ENCODE data around the gene SENP5. TPM values are rescaled to one million over a fixed set of nuclear protein-coding genes. Genes with fewer than 3 reads are reported as not detected.
A peak's percentile ranks its signal among the peaks of the same experiment; 100 is the strongest.
"Not testable (repeated sequence)": the region's sequence is repeated elsewhere in the genome, so short reads cannot be mapped to it uniquely, and the experiment has no call there.

The SENP5 gene
- total RNA-seq, result 19.6 TPM
- long read RNA-seq, full-length matches to known transcripts, result 3 of 7 reads
- long read RNA-seq, partial matches to known transcripts, result 0 of 7 reads
- long read RNA-seq, other reads (novel, unspliced or antisense), result 4 of 7 reads

DNA sequence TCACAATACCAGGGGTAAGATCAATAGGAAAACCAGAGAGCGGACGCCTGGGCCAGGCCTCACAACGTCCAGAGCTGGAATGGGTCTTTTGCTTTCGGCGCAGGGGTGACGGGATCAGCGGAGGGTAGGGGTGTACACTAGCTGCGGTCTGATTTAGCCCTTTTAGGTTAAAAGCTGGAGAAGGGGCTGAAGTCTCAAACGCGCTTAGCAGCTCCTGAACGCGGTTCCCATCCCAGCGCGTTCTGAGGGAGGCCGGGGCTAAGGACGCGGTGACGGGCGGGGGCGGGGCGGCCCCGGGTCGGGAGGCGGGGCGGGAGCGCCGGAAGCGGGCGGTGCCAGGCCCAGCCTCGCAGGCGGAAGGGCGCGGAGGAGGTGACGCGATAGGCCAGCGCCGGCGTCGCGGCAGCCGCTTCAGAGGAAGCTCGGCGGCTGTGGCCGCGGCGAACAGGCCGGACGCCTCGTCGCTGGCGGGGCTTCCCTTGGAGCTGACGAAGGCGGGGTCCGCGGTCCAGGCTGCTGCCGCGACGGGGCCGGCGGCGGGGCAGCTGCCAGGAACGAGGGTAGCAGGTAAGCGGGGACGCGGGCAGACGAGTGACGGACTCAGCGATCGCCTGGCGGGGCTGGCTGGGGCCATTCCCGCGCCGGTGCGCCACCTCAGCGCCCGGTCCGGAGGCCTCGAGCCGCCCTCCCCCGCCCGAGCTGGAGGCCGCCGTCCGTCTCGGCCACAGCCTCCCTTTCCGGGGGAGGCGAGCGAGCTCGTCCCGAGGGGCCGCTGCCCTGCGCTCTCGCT, at the start of gene SENP5:
TSS of gene SENP5 (plus strand) at position 414 of the 790 bp plus-strand sequence. CDS start 17,262 bp downstream, outside the sequence.
- intact Hi-C loops (cut with micrococcal nuclease), result loop anchor here (10.0 kb wide), 1 partner anchor 77 kb away; the partner anchor contains the start of gene NCBP2
- DNase-seq (peak; percentile 96), ATAC-seq (peak; percentile 100)

DNA sequence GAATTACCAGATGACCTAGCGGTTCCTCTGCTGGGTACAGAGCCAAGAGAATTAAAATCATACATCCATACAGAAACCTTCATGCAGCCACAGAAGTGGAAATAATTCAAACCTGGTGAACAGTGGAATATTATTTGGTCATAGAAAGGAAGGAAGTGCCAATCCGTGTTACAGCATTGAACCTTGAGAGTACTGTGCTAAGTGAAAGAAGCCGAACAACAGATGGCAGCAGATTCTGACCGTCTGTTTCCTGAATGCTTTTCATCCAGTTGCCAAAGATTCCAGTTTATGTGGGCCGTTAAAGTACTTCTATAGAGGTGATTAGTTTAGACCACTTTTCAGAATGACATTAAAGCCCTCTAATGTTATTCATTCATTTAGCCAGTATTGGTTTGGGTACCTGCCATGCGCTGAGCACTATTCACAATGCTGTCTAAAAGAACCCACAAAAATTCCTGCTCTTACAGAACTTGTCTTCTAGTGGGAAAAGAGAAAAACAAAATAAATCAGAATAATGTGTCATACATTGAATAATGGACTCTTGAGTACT, 45.8 kb upstream of the SENP5 start:
- DNase-seq, result no peak
- intact Hi-C loops (cut with micrococcal nuclease), result no loop called here
- no peak for ATAC-seq

- DNase-seq; intact Hi-C loops (cut with micrococcal nuclease); ATAC-seq: not testable (repeated sequence)
Observed at GRCh38 chr3:196829651-196830050, 38.1 kb upstream of the SENP5 start.

DNA sequence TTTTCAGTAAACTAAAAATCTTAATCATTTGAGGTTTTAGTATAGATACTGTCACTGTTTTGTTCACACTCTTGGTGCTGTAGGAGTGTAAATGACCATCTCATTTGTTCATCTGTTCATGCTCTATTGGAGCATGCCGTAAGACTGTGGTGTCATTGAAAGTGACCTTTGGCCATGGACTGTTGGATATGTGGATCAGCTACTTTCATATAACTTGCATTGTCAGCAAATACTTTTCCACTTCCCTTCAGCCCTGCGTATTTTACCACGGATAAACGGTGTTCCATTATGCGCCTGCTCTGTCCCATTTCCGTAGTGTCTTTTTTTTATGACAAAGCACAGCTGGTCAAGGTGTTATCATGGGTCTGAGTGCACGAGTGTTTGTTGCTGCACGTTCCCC, 32.6 kb upstream of the SENP5 start:
- no peak for ATAC-seq

DNA sequence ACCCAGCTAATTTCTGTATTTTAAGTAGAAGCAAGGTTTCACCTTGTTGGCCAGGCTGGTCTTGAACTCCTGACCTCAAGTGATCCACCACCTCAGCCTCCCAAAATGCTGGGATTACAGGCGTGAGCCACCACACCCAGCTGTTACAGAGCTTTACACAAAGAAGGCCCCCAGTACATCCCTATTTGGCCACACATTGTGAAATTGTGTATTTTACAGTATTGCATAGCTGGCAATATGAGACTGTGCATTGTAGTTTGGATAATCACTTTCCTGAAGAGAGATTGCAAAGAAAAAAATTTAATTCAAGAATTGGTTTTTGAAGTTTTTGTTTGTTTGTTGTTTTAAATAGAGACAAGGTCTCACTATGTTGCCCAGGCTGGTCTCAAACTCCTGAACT, 31.1 kb upstream of the SENP5 start:
- DNase-seq; ATAC-seq; intact Hi-C loops (cut with micrococcal nuclease): not testable (repeated sequence)

More for the DNA sequence above, 32.6 kb upstream of the SENP5 start:
- DNase-seq, result no peak
- intact Hi-C loops (cut with micrococcal nuclease), result no loop called here

- DNase-seq (peak; percentile 57), ATAC-seq (peak; percentile 68)
- intact Hi-C loops (cut with micrococcal nuclease), result no loop called here
Observed at GRCh38 chr3:196837819-196838420, 29.8 kb upstream of the SENP5 start.

DNA sequence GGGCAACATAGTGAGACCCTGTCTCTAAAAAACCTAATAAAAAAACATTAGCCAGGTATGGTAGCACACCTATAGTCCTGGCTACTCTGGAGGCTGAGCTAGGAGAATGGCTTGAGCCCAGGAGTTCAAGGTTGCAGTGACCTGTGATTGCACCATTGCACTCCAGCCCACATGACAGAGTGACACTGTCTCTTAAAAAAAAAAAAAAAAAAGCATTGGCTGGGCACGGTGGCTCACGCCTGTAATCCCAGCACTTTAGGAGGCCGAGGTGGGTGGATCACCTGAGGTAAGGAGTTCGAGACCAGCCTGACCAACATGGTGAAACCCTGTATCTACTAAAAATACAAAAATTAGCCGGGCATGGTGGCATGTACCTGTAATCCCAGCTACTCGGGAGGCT, 28.4 kb upstream of the SENP5 start:
- intact Hi-C loops (cut with micrococcal nuclease); DNase-seq; ATAC-seq: not testable (repeated sequence)

DNA sequence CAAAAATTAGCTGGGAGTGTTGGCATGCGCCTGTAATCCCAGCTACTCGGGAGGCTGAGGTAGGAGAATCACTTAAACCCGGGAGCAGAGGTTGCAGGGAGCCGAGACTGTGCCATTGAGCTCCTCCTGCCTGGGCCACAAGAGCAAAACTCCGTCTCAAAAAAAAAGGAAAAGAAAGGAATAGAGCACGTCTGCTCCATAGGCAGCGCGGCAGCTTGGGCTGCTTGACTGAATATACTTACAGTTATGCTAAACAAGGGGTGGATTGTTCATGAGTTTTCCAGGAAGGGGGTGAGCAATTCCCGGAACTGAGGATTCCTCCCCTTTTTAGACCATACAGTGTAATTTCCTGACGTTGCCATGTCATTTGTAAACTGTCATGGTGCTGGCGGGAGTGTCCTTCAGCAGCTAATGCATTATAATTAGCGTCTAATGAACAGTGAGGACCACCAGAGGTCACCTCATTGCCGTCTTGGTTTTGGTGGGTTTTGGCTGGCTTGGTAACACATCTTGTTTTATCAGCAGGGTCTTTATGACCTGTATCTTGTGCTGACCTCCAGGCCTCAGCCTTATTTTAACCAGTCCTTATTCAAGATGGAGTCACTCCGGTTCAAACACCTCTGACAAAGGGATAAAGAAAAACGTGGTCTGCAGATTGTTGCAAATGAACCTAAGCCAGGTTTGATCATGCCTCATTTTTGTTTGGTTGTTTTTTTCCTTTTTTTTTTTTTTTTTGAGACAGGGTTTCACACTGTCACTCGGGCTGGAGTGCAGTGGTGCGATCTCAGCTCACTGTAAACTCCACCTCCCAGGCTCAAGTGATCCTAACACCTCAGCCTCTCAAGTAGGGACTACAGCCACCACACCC, 24.9 kb upstream of the SENP5 start:
- intact Hi-C loops (cut with micrococcal nuclease), result no loop called here
- DNase-seq (no peak), ATAC-seq (no peak)

DNA sequence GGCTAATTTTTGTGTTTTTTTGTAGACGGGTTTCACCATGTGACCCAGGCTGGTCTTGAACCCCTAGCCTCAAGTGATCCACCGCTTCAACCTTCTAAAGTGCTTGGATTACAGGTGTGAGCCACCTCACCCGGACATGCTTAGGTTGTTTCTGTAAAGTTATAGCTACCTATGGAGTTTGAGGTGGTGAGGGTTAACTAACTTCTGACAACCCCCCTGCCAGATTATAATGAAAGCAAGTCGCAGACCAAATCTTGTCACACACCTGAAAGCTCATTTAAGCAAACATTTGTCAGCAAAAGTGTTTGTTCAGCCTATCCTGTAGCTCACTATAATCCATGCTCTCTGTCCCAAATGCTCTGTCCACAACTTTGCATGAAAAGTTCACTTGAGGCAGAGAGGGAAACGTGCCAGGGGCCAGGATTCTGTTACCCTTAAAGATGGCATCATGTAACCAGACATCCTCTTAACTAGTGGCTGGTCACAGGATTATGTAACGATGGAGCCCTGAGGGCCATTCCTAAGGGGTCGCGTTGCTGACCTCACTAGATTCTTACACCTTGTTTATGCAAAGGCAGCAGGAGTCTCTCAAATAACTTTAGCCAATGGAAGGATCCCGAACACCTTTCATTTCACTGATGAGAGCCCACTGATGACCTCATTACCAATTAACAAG, 24.1 kb upstream of the SENP5 start:
- no peak for DNase-seq
- intact Hi-C loops (cut with micrococcal nuclease), result no loop called here
- ATAC-seq, result no peak

DNA sequence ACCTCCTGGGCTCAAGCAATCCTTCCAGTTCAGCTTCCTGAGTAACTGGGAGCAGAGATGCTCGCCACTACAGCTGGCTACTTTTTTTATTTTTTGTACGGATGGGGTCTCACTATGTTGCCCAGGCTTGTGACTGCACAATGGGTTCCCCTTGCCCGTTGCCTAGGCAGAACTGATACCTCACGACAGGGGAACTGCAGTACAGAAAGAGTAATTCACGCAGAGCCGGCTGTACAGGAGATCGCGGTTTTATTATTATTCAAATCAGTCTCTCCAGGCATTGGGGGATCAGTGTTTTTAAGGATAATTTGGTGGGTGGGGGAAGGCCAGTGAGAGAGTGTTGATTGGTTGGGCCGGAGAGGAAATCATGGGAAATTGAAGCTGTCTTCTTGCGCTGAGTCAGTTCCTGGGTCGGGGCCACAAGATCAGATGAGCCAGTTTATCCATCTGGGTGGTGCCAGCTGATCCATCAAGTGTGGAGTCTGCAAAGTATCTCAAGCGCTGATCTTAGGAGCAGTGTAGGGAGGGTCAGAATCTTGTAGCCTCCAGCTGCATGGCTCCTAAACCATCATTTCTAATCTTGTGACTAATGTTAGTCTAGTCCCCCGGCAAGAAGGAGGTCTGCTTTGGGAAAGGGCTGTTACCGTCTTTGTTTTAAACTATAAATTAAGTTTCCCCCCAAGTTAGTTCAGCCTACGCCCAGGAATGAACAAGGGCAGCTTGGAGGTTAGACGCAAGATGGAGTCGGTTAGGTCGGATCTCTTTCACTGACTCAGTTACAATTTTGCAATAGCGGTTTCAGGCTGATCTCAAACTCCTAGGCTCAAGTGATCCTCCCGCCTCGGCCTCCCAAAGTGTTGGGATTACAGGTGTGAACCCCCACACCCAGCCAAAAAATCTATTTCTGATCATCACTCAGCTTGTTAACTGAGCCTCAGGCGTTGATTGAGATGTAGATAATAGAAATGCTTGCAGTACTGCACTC, 23.2 kb upstream of the SENP5 start:
- intact Hi-C loops (cut with micrococcal nuclease); ATAC-seq; DNase-seq: not testable (repeated sequence)

- intact Hi-C loops (cut with micrococcal nuclease); DNase-seq; ATAC-seq: not testable (repeated sequence)
Observed at GRCh38 chr3:196848375-196848774, 19.3 kb upstream of the SENP5 start.

- no peak for DNase-seq
- intact Hi-C loops (cut with micrococcal nuclease), result no loop called here
- ATAC-seq, result no peak
Observed at GRCh38 chr3:196849180-196849741, 18.5 kb upstream of the SENP5 start.

DNA sequence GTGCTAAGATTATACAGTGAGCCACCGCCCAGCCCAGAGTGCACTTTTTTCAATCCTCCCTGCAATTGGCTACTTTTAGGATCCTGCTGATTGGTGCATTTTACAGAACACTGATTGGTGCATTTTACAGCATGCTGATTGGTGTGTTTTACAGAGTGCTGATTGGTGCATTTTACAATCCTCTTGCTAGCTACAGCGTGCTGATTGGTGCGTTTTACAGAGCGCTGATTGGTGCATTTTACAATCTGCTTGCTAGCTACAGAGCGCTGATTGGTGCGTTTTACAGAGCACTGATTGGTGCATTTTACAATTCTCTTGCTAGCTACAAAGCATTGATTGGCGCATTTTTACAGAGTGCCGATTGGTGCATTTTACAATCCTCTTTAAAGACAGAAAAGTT, 4.7 kb upstream of the SENP5 start:
- DNase-seq, ATAC-seq: not testable (repeated sequence)
- intact Hi-C loops (cut with micrococcal nuclease), result loop anchor here (10.0 kb wide), 1 partner anchor 82 kb away; the partner anchor contains the start of gene NCBP2

DNA sequence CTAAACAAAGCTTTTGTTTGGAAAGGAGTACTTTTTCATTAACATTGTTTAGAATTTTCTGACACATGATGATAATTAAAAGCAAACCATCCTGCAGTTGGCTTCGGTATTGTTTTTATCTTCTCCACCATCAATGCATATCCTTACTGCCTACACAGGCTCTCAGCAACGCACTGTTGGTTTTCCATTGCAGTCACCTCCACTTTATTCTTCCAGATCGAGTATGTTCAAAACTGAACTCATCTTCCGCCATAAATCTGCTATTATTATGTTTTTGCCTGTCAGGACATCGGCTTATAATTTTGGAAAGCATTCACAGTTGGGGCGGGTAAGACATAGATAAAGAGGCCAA, 589 bp upstream of the SENP5 start:
- ATAC-seq, result no peak
- intact Hi-C loops (cut with micrococcal nuclease), result loop anchor here (10.0 kb wide), 1 partner anchor 78 kb away; the partner anchor contains the start of gene NCBP2

DNA sequence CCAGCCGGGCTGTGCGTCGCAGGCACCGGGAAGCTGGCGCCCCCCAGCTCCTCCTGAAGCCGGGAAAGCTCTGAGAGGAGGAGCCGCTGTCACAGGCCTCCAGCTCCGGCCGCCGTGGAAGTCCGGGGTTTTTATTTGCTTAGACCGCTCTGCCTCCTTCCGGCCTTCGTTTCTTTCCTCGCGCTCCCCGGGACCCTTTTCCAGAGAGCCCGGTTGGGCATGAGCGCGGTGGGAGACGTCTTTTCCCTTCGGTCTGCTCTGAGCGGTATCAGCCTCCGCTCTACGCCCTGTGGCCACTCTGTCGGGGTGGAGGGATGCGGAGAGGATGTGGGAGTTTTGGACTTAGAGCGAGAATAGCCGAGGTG, 559 bp downstream of the SENP5 start:
- intact Hi-C loops (cut with micrococcal nuclease), result loop anchor here (10.0 kb wide), 1 partner anchor 77 kb away; the partner anchor contains the start of gene NCBP2
- ATAC-seq, result peak; percentile 6
- DNase-seq, result no peak

More for the DNA sequence above, 589 bp upstream of the SENP5 start:
- no peak for DNase-seq

DNA sequence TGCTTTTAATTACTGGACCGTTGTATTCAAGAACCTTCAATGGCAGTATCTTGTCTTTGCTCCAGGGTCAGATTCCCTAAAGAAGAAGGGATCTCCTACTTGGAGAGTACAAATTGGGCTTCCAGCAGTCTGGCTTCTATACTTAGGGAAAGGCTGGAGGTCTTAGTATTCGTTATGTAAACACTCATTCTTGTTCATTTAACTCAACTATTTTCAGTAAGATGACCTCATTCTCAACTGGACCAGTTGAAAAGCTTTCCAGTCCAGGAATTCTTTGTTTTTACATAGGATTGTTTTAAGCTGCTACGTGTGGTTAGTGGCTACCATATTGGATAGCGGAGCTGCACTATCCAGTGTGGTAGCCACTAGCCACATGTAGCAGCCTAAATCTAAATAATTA, 4.6 kb downstream of the SENP5 start:
- ATAC-seq (no peak), DNase-seq (no peak)
- intact Hi-C loops (cut with micrococcal nuclease), result no loop called here

Measured in left ventricle myocardium superior (tissue), 1 donor.